ENCODE results near the gene ATAT1. TPM values are rescaled to one million over a fixed set of nuclear protein-coding genes. Genes with fewer than 3 reads are reported as not detected.
"Not testable (repeated sequence)": the region's sequence is repeated elsewhere in the genome, so short reads cannot be mapped to it uniquely, and the experiment has no call there.

Gene ATAT1
- total RNA-seq, 1 donor from 2014 or later = 1.9 TPM

GRCh38 chr6:30641048-30641447 is 14.4 kb downstream of the ATAT1 start:
- DNase-seq (ENCODE audit: missing footprints) (no peak), ATAC-seq (no peak)
- intact Hi-C loops (cut with DNase I) = no loop called here

GRCh38 chr6:30643656-30644055 is 17.0 kb downstream of the ATAT1 start:
- intact Hi-C loops (cut with DNase I) = no loop called here
- no peak for ATAC-seq
- no peak for DNase-seq (ENCODE audit: missing footprints)

- no peak for DNase-seq (ENCODE audit: missing footprints)
- no peak for ATAC-seq
- intact Hi-C loops (cut with DNase I) = no loop called here
Observed at GRCh38 chr6:30644769-30645168, 18.1 kb downstream of the ATAT1 start.

GRCh38 chr6:30645989-30646388 is 19.3 kb downstream of the ATAT1 start:
- DNase-seq (ENCODE audit: missing footprints) (no peak), ATAC-seq (no peak)
- intact Hi-C loops (cut with DNase I) = no loop called here

- intact Hi-C loops (cut with DNase I) = no loop called here
- peak; percentile 93 for ATAC-seq
- DNase-seq (ENCODE audit: missing footprints) = peak; percentile 97
Observed at GRCh38 chr6:30646450-30647241, 20.0 kb downstream of the ATAT1 start, which contains the start of gene C6orf136. Gene C6orf136 (plus strand): TSS chr6:30647133. CDS start chr6:30647232, 99 bp downstream.

- ATAC-seq (peak; percentile 85), DNase-seq (ENCODE audit: missing footprints) (peak; percentile 89)
- intact Hi-C loops (cut with DNase I) = no loop called here
Observed at GRCh38 chr6:30647242-30648116, 20.8 kb downstream of the ATAT1 start.

- intact Hi-C loops (cut with DNase I) = no loop called here
- ATAC-seq (no peak), DNase-seq (ENCODE audit: missing footprints) (no peak)
Observed at GRCh38 chr6:30651143-30651542, 24.5 kb downstream of the ATAT1 start.

- intact Hi-C loops (cut with DNase I) = no loop called here
- no peak for DNase-seq (ENCODE audit: missing footprints)
- ATAC-seq = no peak
Observed at GRCh38 chr6:30654798-30655742, 28.4 kb downstream of the ATAT1 start.

GRCh38 chr6:30655743-30656094 is 29.0 kb downstream of the ATAT1 start:
- DNase-seq (ENCODE audit: missing footprints) (no peak), ATAC-seq (no peak)
- intact Hi-C loops (cut with DNase I) = no loop called here

GRCh38 chr6:30656513-30656912 is 29.8 kb downstream of the ATAT1 start:
- DNase-seq (ENCODE audit: missing footprints) = no peak
- intact Hi-C loops (cut with DNase I) = no loop called here
- no peak for ATAC-seq

- ATAC-seq = no peak
- DNase-seq (ENCODE audit: missing footprints) = no peak
- intact Hi-C loops (cut with DNase I) = no loop called here
Observed at GRCh38 chr6:30657454-30657853, 30.8 kb downstream of the ATAT1 start.

- DNase-seq (ENCODE audit: missing footprints); intact Hi-C loops (cut with DNase I); ATAC-seq: not testable (repeated sequence)
Observed at GRCh38 chr6:30657922-30658321, 31.2 kb downstream of the ATAT1 start.

GRCh38 chr6:30664994-30665767 is 38.5 kb downstream of the ATAT1 start:
- ATAC-seq (no peak), DNase-seq (ENCODE audit: missing footprints) (no peak)
- intact Hi-C loops (cut with DNase I) = no loop called here

GRCh38 chr6:30666300-30666699 is 39.6 kb downstream of the ATAT1 start:
- DNase-seq (ENCODE audit: missing footprints); ATAC-seq; intact Hi-C loops (cut with DNase I): not testable (repeated sequence)

GRCh38 chr6:30670760-30671527 is 44.3 kb downstream of the ATAT1 start:
- intact Hi-C loops (cut with DNase I) = loop anchor here (5.0 kb wide), 1 partner anchor 54 kb away; the partner anchor contains the start of genes MRPS18B and PPP1R10
- DNase-seq (ENCODE audit: missing footprints) = no peak
- ATAC-seq = no peak

- intact Hi-C loops (cut with DNase I) = loop anchor here (5.0 kb wide), 1 partner anchor 55 kb away; the partner anchor contains the start of genes MRPS18B and PPP1R10
Observed at GRCh38 chr6:30672445-30673253, 46.0 kb downstream of the ATAT1 start, which contains the start of gene DHX16. Gene DHX16 (minus strand): TSS chr6:30673006. CDS start chr6:30672841, 165 bp downstream.

More at GRCh38 chr6:30672445-30673253, 46.0 kb downstream of the ATAT1 start, which contains the start of gene DHX16:
- ATAC-seq (peak; percentile 92), DNase-seq (ENCODE audit: missing footprints) (peak; percentile 95)

Data from Right ventricle myocardium inferior (tissue), 1 donor.